Measurements from ENCODE around the gene SSBP2. TPM values are rescaled to one million over a fixed set of nuclear protein-coding genes. Genes with fewer than 3 reads are reported as not detected.

The SSBP2 gene
- total RNA-seq, 2 donors from 2014 or later = 25.1 to 26.9 TPM

DNA sequence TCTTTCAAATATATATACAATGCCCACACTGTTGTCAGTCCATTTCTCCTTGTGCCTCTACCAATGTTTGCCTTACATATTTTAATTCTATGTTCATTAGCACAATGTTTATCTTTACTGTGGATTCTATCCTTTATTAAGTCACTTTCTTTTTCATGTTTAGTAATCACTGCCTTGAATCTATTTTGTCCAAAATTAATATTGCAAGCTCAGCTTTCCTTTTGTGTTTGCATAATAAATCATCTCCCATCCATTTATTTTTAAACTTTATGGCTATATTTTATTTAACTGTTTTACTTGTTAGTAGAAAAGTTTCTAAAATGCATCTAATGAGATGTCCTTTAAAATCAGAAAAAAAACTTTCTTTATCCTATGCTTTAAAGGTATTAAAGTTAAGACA, 230.1 kb downstream of the SSBP2 start:
- no peak for TF ChIP-seq POLR2AphosphoS5 (IDR thresholded peaks at IDR 0.05)
- TF ChIP-seq, protein P1, sequence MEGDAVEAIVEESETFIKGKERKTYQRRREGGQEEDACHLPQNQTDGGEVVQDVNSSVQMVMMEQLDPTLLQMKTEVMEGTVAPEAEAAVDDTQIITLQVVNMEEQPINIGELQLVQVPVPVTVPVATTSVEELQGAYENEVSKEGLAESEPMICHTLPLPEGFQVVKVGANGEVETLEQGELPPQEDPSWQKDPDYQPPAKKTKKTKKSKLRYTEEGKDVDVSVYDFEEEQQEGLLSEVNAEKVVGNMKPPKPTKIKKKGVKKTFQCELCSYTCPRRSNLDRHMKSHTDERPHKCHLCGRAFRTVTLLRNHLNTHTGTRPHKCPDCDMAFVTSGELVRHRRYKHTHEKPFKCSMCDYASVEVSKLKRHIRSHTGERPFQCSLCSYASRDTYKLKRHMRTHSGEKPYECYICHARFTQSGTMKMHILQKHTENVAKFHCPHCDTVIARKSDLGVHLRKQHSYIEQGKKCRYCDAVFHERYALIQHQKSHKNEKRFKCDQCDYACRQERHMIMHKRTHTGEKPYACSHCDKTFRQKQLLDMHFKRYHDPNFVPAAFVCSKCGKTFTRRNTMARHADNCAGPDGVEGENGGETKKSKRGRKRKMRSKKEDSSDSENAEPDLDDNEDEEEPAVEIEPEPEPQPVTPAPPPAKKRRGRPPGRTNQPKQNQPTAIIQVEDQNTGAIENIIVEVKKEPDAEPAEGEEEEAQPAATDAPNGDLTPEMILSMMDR (IDR thresholded peaks at IDR 0.05) = no peak
- DNase-seq (ENCODE audit: low spot score) = no peak
- intact Hi-C loops (cut with DNase I) = no loop called here

DNA sequence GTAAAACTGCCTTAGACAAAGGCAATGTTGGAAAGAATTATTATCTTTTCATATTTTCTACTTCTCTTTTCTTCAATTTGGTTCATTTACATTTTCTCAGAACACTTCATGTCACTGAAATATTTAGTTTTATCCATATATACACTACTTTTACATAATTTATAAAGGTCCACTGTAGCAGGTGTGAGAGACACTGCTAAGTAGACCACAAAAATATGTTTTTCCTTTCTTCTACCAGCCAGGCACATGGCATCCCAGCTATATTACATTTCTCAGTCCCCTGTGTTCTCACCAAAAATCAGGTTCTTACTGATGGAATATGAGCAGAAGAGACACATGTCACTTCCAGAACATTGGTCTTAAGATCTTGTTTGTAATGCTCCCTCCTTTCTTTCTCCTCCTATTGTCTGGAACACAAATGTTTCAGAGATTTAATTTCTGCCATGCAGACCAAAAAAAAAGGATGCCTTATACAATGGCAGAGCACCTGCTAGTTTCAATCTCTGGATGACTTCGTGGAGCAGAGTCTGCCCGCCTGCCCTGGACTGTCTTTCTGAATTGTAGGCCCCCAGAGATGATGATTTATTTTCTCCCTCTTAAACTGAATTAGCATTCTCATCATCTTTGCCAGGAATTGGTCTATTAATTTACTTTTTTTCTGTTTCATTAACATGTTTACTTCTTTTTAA, 231.5 kb downstream of the SSBP2 start:
- no peaks in the 10 kb centered on the region for H3K27me3 ChIP-seq (replicated peaks; ENCODE audit: insufficient read depth)
- no peak for DNase-seq (ENCODE audit: low spot score)
- H3K36me3 ChIP-seq = no peaks in the 10 kb centered on the region
- no peak overlapping the region for H3K27ac ChIP-seq
- TF ChIP-seq POLR2AphosphoS5 (IDR thresholded peaks at IDR 0.05) (no peak), POLR2A (IDR thresholded peaks at IDR 0.05) (no peak)
- TF ChIP-seq, protein P1 (IDR thresholded peaks at IDR 0.05) = no peak
- H3K4me3 ChIP-seq = no peak overlapping the region
- intact Hi-C loops (cut with DNase I) = loop anchor here (10.0 kb wide), 1 partner anchor 705 kb away; no protein-coding TSS in a partner anchor
- H3K9me3 ChIP-seq = no peaks in the 10 kb centered on the region
- H3K4me1 ChIP-seq (replicated peaks) = no peaks in the 10 kb centered on the region
- 97% methylated on average over 2 of the region's 2 CpGs for WGBS

More for the DNA sequence above, 230.1 kb downstream of the SSBP2 start:
- Histone ChIP-seq H3K36me3 (no peaks in the 10 kb centered on the region), H3K27me3 (replicated peaks; ENCODE audit: insufficient read depth) (no peaks in the 10 kb centered on the region), H3K4me1 (replicated peaks) (no peaks in the 10 kb centered on the region), H3K9me3 (no peaks in the 10 kb centered on the region), H3K27ac (no peak overlapping the region), H3K4me3 (no peak overlapping the region)

DNA sequence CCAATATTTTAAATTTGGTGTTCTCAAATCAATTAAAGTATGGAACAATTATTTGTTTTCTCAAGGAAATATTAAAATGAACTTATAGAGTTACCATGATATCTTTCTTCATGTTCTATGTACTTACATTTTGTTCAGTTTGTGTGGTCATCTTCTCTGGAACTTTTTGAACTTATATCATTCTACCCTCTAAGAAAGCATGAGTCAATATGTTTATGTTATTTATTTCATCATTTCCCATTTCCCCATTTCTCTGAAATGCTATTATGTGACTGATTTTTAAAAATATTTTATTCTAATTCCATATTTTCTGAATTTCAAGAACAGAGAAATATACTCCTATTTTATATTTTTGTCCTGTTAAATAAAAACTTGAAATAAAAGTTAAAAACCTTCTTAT, 233.4 kb downstream of the SSBP2 start:
- no peaks in the 10 kb centered on the region for H3K9me3 ChIP-seq
- DNase-seq (ENCODE audit: low spot score) = no peak
- H3K36me3 ChIP-seq = no peaks in the 10 kb centered on the region
- TF ChIP-seq, protein P1 (IDR thresholded peaks at IDR 0.05) = no peak
- no peak for TF ChIP-seq POLR2AphosphoS5 (IDR thresholded peaks at IDR 0.05)
- no peak for TF ChIP-seq POLR2A (IDR thresholded peaks at IDR 0.05)
- H3K27me3 ChIP-seq (replicated peaks; ENCODE audit: insufficient read depth) = no peaks in the 10 kb centered on the region
- intact Hi-C loops (cut with DNase I) = loop anchor here (10.0 kb wide), 1 partner anchor 707 kb away; no protein-coding TSS in a partner anchor
- H3K4me1 ChIP-seq (replicated peaks) = no peaks in the 10 kb centered on the region
- H3K27ac ChIP-seq = no peak overlapping the region
- H3K4me3 ChIP-seq = no peak overlapping the region

DNA sequence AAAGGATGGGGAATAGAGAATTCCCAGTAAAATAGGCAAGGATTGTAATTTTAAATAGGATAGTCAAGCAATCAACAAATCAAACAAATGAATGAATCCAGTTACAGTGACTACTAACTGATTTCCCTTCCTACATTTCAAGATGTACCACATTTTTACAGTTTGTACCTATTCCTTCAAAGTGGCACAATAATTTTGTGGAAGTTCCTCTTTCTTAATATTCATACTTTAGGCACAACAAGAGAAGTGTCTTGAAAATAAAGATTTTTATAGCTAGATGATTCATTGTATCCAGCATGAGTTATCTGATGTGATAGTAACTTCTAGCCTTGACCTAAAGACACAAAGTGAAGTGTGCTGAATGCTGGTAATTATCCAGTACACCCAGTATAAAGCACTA, 234.8 kb downstream of the SSBP2 start:
- no peak overlapping the region for H3K4me3 ChIP-seq
- no peaks in the 10 kb centered on the region for H3K4me1 ChIP-seq (replicated peaks)
- intact Hi-C loops (cut with DNase I) = loop anchor here (10.0 kb wide), 1 partner anchor 709 kb away; no protein-coding TSS in a partner anchor
- DNase-seq (ENCODE audit: low spot score) = no peak
- no peak for TF ChIP-seq POLR2A (IDR thresholded peaks at IDR 0.05)
- TF ChIP-seq, protein P1 (IDR thresholded peaks at IDR 0.05) = no peak
- TF ChIP-seq POLR2AphosphoS5 (IDR thresholded peaks at IDR 0.05) = no peak
- H3K9me3 ChIP-seq = no peaks in the 10 kb centered on the region
- H3K36me3 ChIP-seq = no peaks in the 10 kb centered on the region
- H3K27me3 ChIP-seq (replicated peaks; ENCODE audit: insufficient read depth) = no peaks in the 10 kb centered on the region
- H3K27ac ChIP-seq = no peak overlapping the region

DNA sequence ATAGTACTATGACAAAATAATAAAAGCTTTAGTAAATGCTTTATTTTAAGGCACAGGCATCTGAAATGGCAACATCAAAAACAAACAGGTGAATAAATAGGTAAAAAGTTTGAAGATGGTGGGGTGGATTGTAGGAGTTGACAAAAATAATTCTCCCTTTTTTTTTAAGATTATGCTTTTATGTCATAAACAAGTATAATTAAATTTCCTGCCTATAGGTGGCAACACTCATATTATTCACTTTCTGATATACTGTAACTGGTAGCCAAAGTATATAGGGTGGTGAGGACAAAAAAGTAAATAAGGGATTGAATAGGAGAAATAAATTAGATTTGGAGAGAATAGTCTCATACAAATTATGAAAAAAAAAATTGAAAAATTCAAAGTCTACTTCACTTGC, 236.9 kb downstream of the SSBP2 start:
- H3K9me3 ChIP-seq = no peaks in the 10 kb centered on the region
- no peaks in the 10 kb centered on the region for H3K36me3 ChIP-seq
- TF ChIP-seq, protein P1 (IDR thresholded peaks at IDR 0.05) = peak in 1 of 4 experiments; percentile 11
- TF ChIP-seq POLR2AphosphoS5 (IDR thresholded peaks at IDR 0.05) = no peak
- no peak overlapping the region for H3K4me3 ChIP-seq
- no peaks in the 10 kb centered on the region for H3K4me1 ChIP-seq (replicated peaks)
- H3K27me3 ChIP-seq (replicated peaks; ENCODE audit: insufficient read depth) = no peaks in the 10 kb centered on the region
- H3K27ac ChIP-seq = no peak overlapping the region
- intact Hi-C loops (cut with DNase I) = loop anchor here (10.0 kb wide), 1 partner anchor 711 kb away; no protein-coding TSS in a partner anchor
- DNase-seq (ENCODE audit: low spot score) = no peak

All from prostate gland (tissue), 2 donors.